ENCODE measurements around the gene CARTPT. TPM values are rescaled to one million over a fixed set of nuclear protein-coding genes. Genes with fewer than 3 reads are reported as not detected.

Gene CARTPT
- total RNA-seq (10 to 100 TPM in 1 of 5 donors, 1 to 10 TPM in 1, not detected in 3; 5.8 to 11.4 TPM), polyA plus RNA-seq (1 to 10 TPM in 1 of 3 donors, under 1 TPM in 1, not detected in 1; 1.00 to 6.8 TPM)
- long read RNA-seq, donor 1, transcript CARTPT-201 (3 exons, 915 nt) = major isoform, 6 of 6 reads
- long read RNA-seq, donor 1, partial matches to known transcripts = 0 of 6 reads
- long read RNA-seq, donor 1, other reads (novel, unspliced or antisense) = 0 of 6 reads
- long read RNA-seq, donor 2, transcript CARTPT-201 (3 exons, 915 nt) = major isoform, 11 of 14 reads
- long read RNA-seq, donor 2, partial matches to known transcripts = 0 of 14 reads
- long read RNA-seq, donor 2, other reads (novel, unspliced or antisense) = 0 of 14 reads
- long read RNA-seq, donor 3 = 0 reads
- long read RNA-seq, donor 4, partial matches to known transcripts = 0 of 3 reads
- long read RNA-seq, donor 4, other reads (novel, unspliced or antisense) = 0 of 3 reads
- long read RNA-seq, donor 5, transcript CARTPT-201 (3 exons, 915 nt) = major isoform, 6 of 6 reads
- long read RNA-seq, donor 5, partial matches to known transcripts = 0 of 6 reads
- long read RNA-seq, donor 5, other reads (novel, unspliced or antisense) = 0 of 6 reads
- long read RNA-seq, donor 6, transcript CARTPT-201 (3 exons, 915 nt) = major isoform, 26 of 28 reads
- long read RNA-seq, donor 6, partial matches to known transcripts = 0 of 28 reads
- long read RNA-seq, donor 6, other reads (novel, unspliced or antisense) = 0 of 28 reads
- long read RNA-seq, donor 7, transcript CARTPT-201 (3 exons, 915 nt) = major isoform, 13 of 14 reads
- long read RNA-seq, donor 7, partial matches to known transcripts = 0 of 14 reads
- long read RNA-seq, donor 7, other reads (novel, unspliced or antisense) = 0 of 14 reads
- long read RNA-seq, donor 8, partial matches to known transcripts = 0 of 3 reads
- long read RNA-seq, donor 8, other reads (novel, unspliced or antisense) = 0 of 3 reads
- long read RNA-seq, donor 9, partial matches to known transcripts = 0 of 2 reads
- long read RNA-seq, donor 9, other reads (novel, unspliced or antisense) = 0 of 2 reads
- long read RNA-seq, donor 10, transcript CARTPT-201 (3 exons, 915 nt) = major isoform, 9 of 9 reads
- long read RNA-seq, donor 10, partial matches to known transcripts = 0 of 9 reads
- long read RNA-seq, donor 10, other reads (novel, unspliced or antisense) = 0 of 9 reads

DNA sequence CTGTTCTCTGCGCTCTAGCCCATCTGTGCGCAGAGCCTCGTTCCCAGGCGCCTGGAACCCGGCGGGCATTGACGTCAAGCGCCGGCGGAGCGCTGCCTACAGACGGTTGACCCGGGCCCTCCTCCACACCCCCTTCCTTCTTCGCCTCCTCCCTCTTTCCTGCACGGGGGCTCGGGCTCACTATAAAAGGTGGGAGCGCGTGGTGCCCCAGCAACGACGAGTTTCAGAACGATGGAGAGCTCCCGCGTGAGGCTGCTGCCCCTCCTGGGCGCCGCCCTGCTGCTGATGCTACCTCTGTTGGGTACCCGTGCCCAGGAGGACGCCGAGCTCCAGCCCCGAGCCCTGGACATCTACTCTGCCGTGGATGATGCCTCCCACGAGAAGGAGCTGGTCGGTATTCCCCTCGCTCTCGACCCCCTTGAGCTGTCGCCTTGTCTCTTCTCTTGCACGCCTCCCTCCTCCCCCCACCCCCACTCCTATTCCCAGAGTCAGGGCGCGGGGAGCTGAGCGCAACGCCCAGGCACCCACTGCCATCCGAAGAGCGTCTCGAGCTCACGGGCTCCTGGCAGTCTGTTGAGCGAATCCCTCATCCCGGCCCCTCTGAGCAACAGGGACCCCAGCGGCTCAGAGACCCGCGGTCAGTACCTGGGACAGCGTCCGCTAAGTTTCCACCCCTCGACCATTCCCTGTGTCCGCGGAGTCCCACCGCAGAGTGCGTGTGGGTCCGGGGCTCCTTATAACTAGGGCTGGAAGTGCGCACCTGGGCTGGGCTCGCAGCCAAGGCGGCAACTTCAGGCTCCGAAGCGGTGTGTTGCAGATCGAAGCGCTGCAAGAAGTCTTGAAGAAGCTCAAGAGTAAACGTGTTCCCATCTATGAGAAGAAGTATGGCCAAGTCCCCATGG lies at the start of gene CARTPT:
Gene CARTPT (plus strand): TSS at position 213 of the 902 bp plus-strand sequence. CDS start 19 bp downstream, at position 232.
- H3K4me1 ChIP-seq = peaks cover 0 to 19% (median 12%) of the 10 kb centered on the region in 4 donors
- TF ChIP-seq EP300 (IDR thresholded peaks at IDR 0.05) (no peak), POLR2AphosphoS5 (IDR thresholded peaks at IDR 0.05) (no peak), POLR2A (IDR thresholded peaks at IDR 0.05) (no peak)
- TF ChIP-seq, protein P1, sequence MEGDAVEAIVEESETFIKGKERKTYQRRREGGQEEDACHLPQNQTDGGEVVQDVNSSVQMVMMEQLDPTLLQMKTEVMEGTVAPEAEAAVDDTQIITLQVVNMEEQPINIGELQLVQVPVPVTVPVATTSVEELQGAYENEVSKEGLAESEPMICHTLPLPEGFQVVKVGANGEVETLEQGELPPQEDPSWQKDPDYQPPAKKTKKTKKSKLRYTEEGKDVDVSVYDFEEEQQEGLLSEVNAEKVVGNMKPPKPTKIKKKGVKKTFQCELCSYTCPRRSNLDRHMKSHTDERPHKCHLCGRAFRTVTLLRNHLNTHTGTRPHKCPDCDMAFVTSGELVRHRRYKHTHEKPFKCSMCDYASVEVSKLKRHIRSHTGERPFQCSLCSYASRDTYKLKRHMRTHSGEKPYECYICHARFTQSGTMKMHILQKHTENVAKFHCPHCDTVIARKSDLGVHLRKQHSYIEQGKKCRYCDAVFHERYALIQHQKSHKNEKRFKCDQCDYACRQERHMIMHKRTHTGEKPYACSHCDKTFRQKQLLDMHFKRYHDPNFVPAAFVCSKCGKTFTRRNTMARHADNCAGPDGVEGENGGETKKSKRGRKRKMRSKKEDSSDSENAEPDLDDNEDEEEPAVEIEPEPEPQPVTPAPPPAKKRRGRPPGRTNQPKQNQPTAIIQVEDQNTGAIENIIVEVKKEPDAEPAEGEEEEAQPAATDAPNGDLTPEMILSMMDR (IDR thresholded peaks at IDR 0.05) = no peak
- no peaks in the 10 kb centered on the region for H3K9me3 ChIP-seq
- peak in 1 of 2 donors; percentile 75 for DNase-seq
- 7 to 12% (median 9%) methylated on average over 45 to 65 of the region's 65 CpGs for WGBS, 5 donors
- no peaks in the 10 kb centered on the region for H3K36me3 ChIP-seq
- H3K27ac ChIP-seq = no peak within 1 kb of the TSS
- peaks cover 5 to 54% (median 27%) of the 10 kb centered on the region in 3 donors for H3K27me3 ChIP-seq
- H3K4me3 ChIP-seq = no peak within 1 kb of the TSS
- intact Hi-C loops (cut with DNase I; ENCODE audit: low total_unique reads) = no loop called here

DNA sequence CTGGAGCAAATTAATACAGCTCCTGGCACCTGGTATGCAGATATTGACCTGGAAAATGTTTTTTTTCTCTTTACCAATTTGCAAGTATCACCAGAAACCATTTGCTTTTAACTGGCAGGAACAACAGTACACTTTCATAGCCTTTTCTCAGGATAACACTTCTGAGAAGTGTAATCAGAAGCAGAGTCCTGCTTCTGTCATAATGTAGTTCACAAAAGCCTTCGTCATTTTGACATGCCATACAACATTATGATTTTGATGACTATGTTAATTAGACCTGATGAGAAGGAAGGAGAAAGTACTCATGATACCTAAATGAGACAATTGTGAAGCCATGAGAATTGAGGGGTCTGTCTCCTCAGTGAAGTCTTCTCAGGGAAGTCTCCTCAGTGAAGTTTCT lies 41.1 kb upstream of the CARTPT start:
- intact Hi-C loops (cut with DNase I; ENCODE audit: low total_unique reads) = no loop called here
- 79 to 89% (median 79%) methylated on average over 1 of the region's 1 CpG for WGBS, 5 donors
- H3K4me3 ChIP-seq = no peak overlapping the region

DNA sequence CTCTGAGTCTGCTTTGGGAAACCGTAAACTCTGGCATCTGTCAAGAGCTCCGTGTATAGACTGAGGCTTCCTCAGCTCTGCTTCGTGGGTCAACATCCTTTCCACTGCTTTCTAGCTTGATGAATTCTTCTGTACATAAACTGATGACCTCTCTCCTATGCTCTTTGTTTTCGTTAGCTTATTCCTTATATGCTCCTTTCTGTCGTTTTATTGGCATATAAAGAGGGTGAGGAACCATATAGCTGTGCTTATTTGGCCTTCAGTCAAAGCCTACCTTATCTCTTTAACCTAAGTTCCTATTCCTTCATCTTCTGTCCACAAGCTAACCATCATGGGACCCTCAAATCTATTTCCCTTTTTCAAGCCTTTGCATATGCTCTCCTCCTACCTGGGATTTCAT lies 39.4 kb upstream of the CARTPT start:
- Histone ChIP-seq H3K27me3 (no peaks in the 10 kb centered on the region), H3K9me3 (peaks cover 0 to 2% (median 0%) of the 10 kb centered on the region in 4 donors), H3K27ac (no peak overlapping the region), H3K4me3 (no peak overlapping the region), H3K36me3 (no peaks in the 10 kb centered on the region), H3K4me1 (no peaks in the 10 kb centered on the region)
- TF ChIP-seq, protein P1 (IDR thresholded peaks at IDR 0.05) = no peak
- TF ChIP-seq EP300 (IDR thresholded peaks at IDR 0.05) (no peak), POLR2AphosphoS5 (IDR thresholded peaks at IDR 0.05) (no peak), POLR2A (IDR thresholded peaks at IDR 0.05) (no peak)
- 54 to 65% (median 57%) methylated on average over 5 of the region's 5 CpGs for WGBS, 5 donors
- intact Hi-C loops (cut with DNase I; ENCODE audit: low total_unique reads) = no loop called here
- DNase-seq = no peak

More for the DNA sequence above, 41.1 kb upstream of the CARTPT start:
- DNase-seq = no peak
- Histone ChIP-seq H3K4me1 (no peaks in the 10 kb centered on the region), H3K27ac (no peak overlapping the region), H3K36me3 (no peaks in the 10 kb centered on the region), H3K27me3 (no peaks in the 10 kb centered on the region), H3K9me3 (no peaks in the 10 kb centered on the region)
- TF ChIP-seq POLR2AphosphoS5 (IDR thresholded peaks at IDR 0.05) (no peak), POLR2A (IDR thresholded peaks at IDR 0.05) (no peak), EP300 (IDR thresholded peaks at IDR 0.05) (no peak)
- TF ChIP-seq, protein P1 (IDR thresholded peaks at IDR 0.05) = no peak
